Osteocyte (in vitro differentiated cells): ENCODE measurements around the gene GULP1. TPM values are rescaled to one million over a fixed set of nuclear protein-coding genes. Genes with fewer than 3 reads are reported as not detected.
"Not testable (repeated sequence)": the region's sequence is repeated elsewhere in the genome, so short reads cannot be mapped to it uniquely, and the experiment has no call there.

ENCODE experiments used
- DNase-seq: peaks from one replicate; pipeline ENCODE4 v3.0.0; 2021; ENCODE audit warnings: mixed read lengths; ENCODE audit not compliant: unreplicated experiment; ENCODE audit errors: extremely low spot score
- H3K27ac Mint-ChIP-seq: one replicate; pipeline ENCODE4 v1.8.0; 2021; ENCODE audit warnings: mild to moderate bottlenecking, mixed read lengths; ENCODE audit not compliant: unreplicated experiment
- H3K27me3 Mint-ChIP-seq: one replicate; pipeline ENCODE4 v1.8.0; 2021; ENCODE audit warnings: mixed read lengths; ENCODE audit not compliant: unreplicated experiment
- H3K36me3 Mint-ChIP-seq: one replicate; pipeline ENCODE4 v1.8.0; 2021; ENCODE audit warnings: mixed read lengths; ENCODE audit not compliant: unreplicated experiment
- H3K4me1 Mint-ChIP-seq: one replicate; pipeline ENCODE4 v1.8.0; 2021; ENCODE audit warnings: mixed read lengths; ENCODE audit not compliant: unreplicated experiment
- H3K4me3 Mint-ChIP-seq: one replicate; pipeline ENCODE4 v1.8.0; 2021; ENCODE audit warnings: mild to moderate bottlenecking, moderate library complexity, mixed read lengths; ENCODE audit not compliant: unreplicated experiment
- H3K9me3 Mint-ChIP-seq: one replicate; pipeline ENCODE4 v1.8.0; 2021; ENCODE audit warnings: mixed read lengths; ENCODE audit not compliant: unreplicated experiment
- total RNA-seq: library from RNA; stranded (reverse); gene quantifications from 2 replicates; pipeline ENCODE4 v1.2.1, GENCODE V29; 2021
- TF ChIP-seq, protein P1 (sequence below): fragments of 200-600 bp; sonication (generic); IDR thresholded peaks from 2 replicates; pipeline ENCODE4 v1.5.0; 2021; ENCODE audit warnings: antibody characterized with exemption, mild to moderate bottlenecking, moderate library complexity

The GULP1 gene
- total RNA-seq, 1 donor from 2014 or later, result 36.7 TPM

DNA sequence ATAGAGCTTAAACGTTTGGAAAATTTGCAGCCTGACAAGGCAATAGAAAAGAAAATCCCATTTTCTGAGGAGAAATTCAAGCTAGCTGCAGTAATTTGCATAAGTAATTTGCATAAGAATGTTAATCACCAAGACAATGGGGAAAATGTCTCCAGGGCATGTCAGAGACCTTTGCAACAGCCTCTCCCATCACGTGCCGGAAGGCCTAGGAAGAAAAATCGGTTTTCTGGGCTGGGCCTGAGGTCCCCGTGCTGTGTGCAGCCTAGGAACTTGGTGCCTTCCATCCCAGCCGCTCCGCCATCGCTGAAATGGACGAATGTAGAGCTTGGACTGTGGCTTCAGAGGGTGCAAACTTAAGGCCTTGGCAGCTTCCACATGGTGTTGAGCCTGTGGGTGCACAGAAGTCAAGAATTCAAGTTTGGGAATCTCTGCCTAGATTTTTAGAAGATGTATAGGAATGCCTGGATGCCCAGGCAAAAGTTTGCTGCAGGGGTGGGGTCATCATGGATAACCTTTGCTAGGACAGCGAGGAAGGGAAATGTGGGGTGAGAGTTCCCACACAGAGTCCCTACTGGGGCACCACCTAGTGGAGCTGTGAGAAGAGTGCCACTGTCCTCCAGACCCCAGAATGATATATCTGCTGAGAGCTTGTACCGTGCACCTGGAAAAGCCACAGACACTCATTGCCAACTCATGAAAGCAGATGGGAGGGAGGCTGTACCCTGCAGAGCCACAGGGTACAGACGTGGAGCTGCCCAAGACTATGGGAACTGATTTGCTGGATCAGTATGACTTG lies 164.6 kb downstream of the GULP1 start:
- Mint-ChIP-seq H3K9me3 (peaks cover 12% of the 10 kb centered on the region), H3K4me1 (peaks cover 13% of the 10 kb centered on the region), H3K4me3 (no peak overlapping the region), H3K27me3 (no peaks in the 10 kb centered on the region), H3K36me3 (peaks cover 12% of the 10 kb centered on the region), H3K27ac (no peak overlapping the region)
- TF ChIP-seq, protein P1, sequence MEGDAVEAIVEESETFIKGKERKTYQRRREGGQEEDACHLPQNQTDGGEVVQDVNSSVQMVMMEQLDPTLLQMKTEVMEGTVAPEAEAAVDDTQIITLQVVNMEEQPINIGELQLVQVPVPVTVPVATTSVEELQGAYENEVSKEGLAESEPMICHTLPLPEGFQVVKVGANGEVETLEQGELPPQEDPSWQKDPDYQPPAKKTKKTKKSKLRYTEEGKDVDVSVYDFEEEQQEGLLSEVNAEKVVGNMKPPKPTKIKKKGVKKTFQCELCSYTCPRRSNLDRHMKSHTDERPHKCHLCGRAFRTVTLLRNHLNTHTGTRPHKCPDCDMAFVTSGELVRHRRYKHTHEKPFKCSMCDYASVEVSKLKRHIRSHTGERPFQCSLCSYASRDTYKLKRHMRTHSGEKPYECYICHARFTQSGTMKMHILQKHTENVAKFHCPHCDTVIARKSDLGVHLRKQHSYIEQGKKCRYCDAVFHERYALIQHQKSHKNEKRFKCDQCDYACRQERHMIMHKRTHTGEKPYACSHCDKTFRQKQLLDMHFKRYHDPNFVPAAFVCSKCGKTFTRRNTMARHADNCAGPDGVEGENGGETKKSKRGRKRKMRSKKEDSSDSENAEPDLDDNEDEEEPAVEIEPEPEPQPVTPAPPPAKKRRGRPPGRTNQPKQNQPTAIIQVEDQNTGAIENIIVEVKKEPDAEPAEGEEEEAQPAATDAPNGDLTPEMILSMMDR, result peak; percentile 19
- no peak for DNase-seq

DNA sequence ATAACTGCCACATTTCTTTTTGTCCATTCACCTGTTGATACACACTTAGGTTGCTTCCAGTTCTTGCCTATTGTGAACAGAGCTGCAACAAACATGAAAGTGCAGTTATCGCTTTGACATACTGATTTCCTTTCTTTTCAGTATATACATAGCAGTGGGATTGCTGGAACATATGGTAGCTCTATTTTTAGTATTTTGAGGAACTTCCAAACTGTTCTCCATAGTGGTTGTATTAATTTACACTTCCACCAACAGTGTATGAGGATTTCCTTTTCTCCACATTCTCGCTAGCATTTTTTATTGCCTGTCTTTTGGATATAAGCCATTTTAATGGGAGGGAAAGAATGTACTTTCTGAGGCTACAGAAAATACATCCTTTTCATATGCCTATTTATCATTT lies 167.4 kb downstream of the GULP1 start:
- Mint-ChIP-seq H3K27ac (no peak overlapping the region), H3K4me3 (no peak overlapping the region), H3K4me1 (peaks cover 11% of the 10 kb centered on the region), H3K27me3 (no peaks in the 10 kb centered on the region), H3K36me3 (peaks cover 17% of the 10 kb centered on the region), H3K9me3 (peaks cover 19% of the 10 kb centered on the region)
- DNase-seq, result no peak
- TF ChIP-seq, protein P1, result no peak

DNA sequence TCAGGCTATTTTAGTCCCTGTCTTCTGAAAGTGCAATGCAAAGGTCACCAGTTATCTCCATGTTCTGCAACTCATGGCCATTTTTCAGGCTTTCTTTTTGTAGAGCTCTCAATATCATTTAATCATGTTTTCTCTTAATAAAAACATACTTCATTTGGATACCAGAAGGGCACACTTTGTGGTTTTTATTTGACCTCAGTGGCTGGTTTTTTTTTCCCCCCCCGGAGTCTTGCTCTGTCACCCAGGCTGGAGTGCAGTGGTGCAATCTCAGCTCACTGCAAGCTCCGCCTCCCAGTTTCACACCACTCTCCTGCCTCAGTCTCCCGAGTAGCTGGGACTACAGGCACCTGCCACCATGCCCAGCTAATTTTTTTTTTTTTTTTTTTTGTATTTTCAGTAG lies 174.4 kb downstream of the GULP1 start:
- not testable (repeated sequence) for H3K36me3 Mint-ChIP-seq, H3K4me3 Mint-ChIP-seq

DNA sequence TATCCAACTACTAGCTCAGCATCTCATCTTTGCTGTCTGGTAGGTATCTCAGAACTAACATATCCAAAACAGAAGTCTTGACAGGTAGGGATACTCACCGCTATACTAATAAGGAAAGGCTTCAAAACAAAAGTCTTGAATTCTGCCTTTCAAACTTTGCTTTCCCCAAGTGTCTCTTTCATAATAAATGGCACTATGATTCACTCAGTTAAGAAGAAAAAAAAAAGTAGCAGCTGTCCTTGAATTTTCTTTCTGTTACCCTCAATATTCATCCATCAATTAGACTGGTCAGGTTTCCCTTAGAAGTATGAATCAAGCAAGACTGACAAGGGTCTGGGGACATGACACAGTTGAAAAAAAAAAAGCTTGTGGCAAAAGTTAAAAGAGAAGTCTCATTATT lies 175.1 kb downstream of the GULP1 start:
- H3K36me3 Mint-ChIP-seq, result peaks cover 10% of the 10 kb centered on the region
- no peak for DNase-seq
- H3K9me3 Mint-ChIP-seq, result peaks cover 24% of the 10 kb centered on the region
- no peaks in the 10 kb centered on the region for H3K27me3 Mint-ChIP-seq
- TF ChIP-seq, protein P1, result no peak
- H3K4me1 Mint-ChIP-seq, result peaks cover 14% of the 10 kb centered on the region
- H3K27ac Mint-ChIP-seq, result no peak overlapping the region
- no peak overlapping the region for H3K4me3 Mint-ChIP-seq

More for the DNA sequence above, 174.4 kb downstream of the GULP1 start:
- Mint-ChIP-seq H3K4me1 (peaks cover 14% of the 10 kb centered on the region), H3K9me3 (peaks cover 20% of the 10 kb centered on the region)
- not testable (repeated sequence) for DNase-seq, H3K27ac Mint-ChIP-seq, H3K27me3 Mint-ChIP-seq

DNA sequence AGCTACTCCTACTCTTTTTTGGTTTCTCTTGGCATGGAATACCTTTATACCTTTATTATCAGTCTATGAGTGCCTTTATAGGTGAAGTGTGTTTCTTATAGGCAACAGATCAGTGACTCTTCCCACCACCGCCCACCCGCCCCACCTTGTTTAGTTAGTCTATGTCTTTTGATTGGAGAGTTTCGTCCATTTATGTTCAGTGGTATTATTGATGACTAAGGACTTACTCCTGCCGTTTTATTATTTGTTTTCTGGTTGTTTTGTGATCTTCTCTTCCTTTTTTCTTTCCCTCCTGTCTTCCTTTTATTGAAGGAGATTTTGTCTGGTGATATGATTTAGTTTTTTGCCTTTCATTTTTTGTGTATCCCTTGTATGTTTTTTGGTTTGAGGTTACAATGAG lies 179.5 kb downstream of the GULP1 start:
- Mint-ChIP-seq H3K9me3 (peaks cover 24% of the 10 kb centered on the region), H3K4me1 (peaks cover 10% of the 10 kb centered on the region), H3K36me3 (peaks cover 6% of the 10 kb centered on the region), H3K4me3 (no peak overlapping the region), H3K27me3 (no peaks in the 10 kb centered on the region), H3K27ac (no peak overlapping the region)
- DNase-seq, result no peak
- TF ChIP-seq, protein P1, result no peak
